Activated CD4-positive, alpha-beta T cell treated with anti-CD3 and anti-CD28 coated beads, Interleukin-2, amount 50 U/mL, for 24 hours (primary cell): ENCODE data around the gene SLC33A1.

ENCODE experiments used
- DNase-seq, 2 donors: peaks; one replicate each; pipeline ENCODE4 v3.0.0-alpha.2; 2020; ENCODE audit warnings: low read depth in 1 of 2, low spot score in 1 of 2

SLC33A1 gene

GRCh38 chr3:155792532-155792931 is 61.7 kb downstream of the SLC33A1 start:
- DNase-seq: no peak

- DNase-seq: no peak
These were observed 63.0 kb downstream of the SLC33A1 start for GRCh38 chr3:155791190-155791589.

GRCh38 chr3:155790272-155790925 is 63.8 kb downstream of the SLC33A1 start:
- no peak for DNase-seq

GRCh38 chr3:155785662-155786295 is 68.4 kb downstream of the SLC33A1 start:
- DNase-seq: no peak

- no peak for DNase-seq
These were observed 71.8 kb downstream of the SLC33A1 start for GRCh38 chr3:155782390-155782953.

- no peak for DNase-seq
These were observed 73.9 kb downstream of the SLC33A1 start for GRCh38 chr3:155780291-155780690.

- no peak for DNase-seq
These were observed 75.8 kb downstream of the SLC33A1 start for GRCh38 chr3:155778462-155778861.

- no peak for DNase-seq
These were observed 81.4 kb downstream of the SLC33A1 start for GRCh38 chr3:155772801-155773200.

GRCh38 chr3:155771126-155771525 is 83.1 kb downstream of the SLC33A1 start:
- no peak for DNase-seq
